ENCODE results near the gene SEZ6. TPM values are rescaled to one million over a fixed set of nuclear protein-coding genes. Genes with fewer than 3 reads are reported as not detected.

The SEZ6 gene
- total and polyA plus RNA-seq, 2 donors (not counting 1 experiment from before 2014, with no cell fraction given), result not detected

- peak overlapping the region; percentile 32 for H3K27ac Mint-ChIP-seq
- Histone ChIP-seq H4K20me1 (ENCODE audit: control insufficient read depth, insufficient read depth, low read length, poor library complexity, severe bottlenecking) (peaks cover 15% of the 10 kb centered on the region), H3K9ac (ENCODE audit: low read length) (no peak overlapping the region), H3K79me2 (ENCODE audit: control insufficient read depth, insufficient read depth, low read length) (peaks cover 2% of the 10 kb centered on the region), H3K4me1 (ENCODE audit: control insufficient read depth in 2 of 2, insufficient read depth in 2 of 2, low read length in 2 of 2) (peaks cover 0 to 4% of the 10 kb centered on the region in 2 donors), H3K9me3 (ENCODE audit: control extremely low read depth in 1 of 3, control insufficient read depth in 2 of 3, insufficient read depth in 1 of 3, low read length in 2 of 3) (no peaks in the 10 kb centered on the region), H2AFZ (ENCODE audit: insufficient read depth, low read depth, low read length, poor library complexity, severe bottlenecking) (no peak overlapping the region), H3K4me2 (replicated peaks; ENCODE audit: low read depth, low read length, poor library complexity, severe bottlenecking) (no peak overlapping the region), H3K27ac (ENCODE audit: low read length in 2 of 2) (no peak overlapping the region), H3K4me3 (ENCODE audit: control extremely low read depth in 1 of 5, extremely low read depth in 1 of 5, insufficient read depth in 1 of 5, low read depth in 2 of 5, low read length in 4 of 5) (no peak overlapping the region), H3K36me3 (replicated peaks in 1 of 2; ENCODE audit: control extremely low read depth in 1 of 2, control insufficient read depth in 1 of 2, extremely low read depth in 1 of 2, insufficient read depth in 2 of 2, low read length in 1 of 2) (peaks cover 5 to 72% of the 10 kb centered on the region in 2 experiments), H3K27me3 (replicated peaks in 1 of 4; ENCODE audit: control extremely low read depth in 1 of 4, control insufficient read depth in 3 of 4, insufficient read depth in 4 of 4, low read length in 3 of 4) (no peaks in the 10 kb centered on the region)
- no peaks in the 10 kb centered on the region for H3K27me3 Mint-ChIP-seq
- no peaks in the 10 kb centered on the region for H3K9me3 Mint-ChIP-seq (ENCODE audit: insufficient read depth)
- WGBS (ENCODE audit: insufficient coverage), result no CpG with 5 or more reads among the region's 3 CpGs
- ATAC-seq (ENCODE audit: low read depth) (no peak), DNase-seq (no peak)
- intact Hi-C loops (cut with micrococcal nuclease), result no loop called here
- no peak for TF ChIP-seq EZH2 (IDR thresholded peaks at IDR 0.05; ENCODE audit: borderline replicate concordance, insufficient read depth, low read depth, low read length, poor library complexity, severe bottlenecking)
- TF ChIP-seq CTCF (IDR thresholded peaks at IDR 0.05), result no peak
- POLR2A ChIA-PET, result interaction anchor here (1.0 kb wide), 1 partner anchor 42 kb away, joined by 3 read pairs; no protein-coding TSS in a partner anchor
- CTCF ChIA-PET, result interaction anchor here (1.3 to 8.9 kb wide), 5 partner anchors 9 to 181 kb away, joined by 3 to 91 read pairs (median 8); partner anchors contain the start of genes FLOT2 and TLCD1
- H3K4me1 Mint-ChIP-seq, result peaks cover 4% of the 10 kb centered on the region
- no peak overlapping the region for H3K4me3 Mint-ChIP-seq
These were observed 97.9 kb downstream of the SEZ6 start for GRCh38 chr17:28907709-28908475.
